HG02642 (cell line): ENCODE results near the gene DNAJB11.
A peak's percentile ranks its signal among the peaks of the same experiment; 100 is the strongest.
"Not testable (repeated sequence)": the region's sequence is repeated elsewhere in the genome, so short reads cannot be mapped to it uniquely, and the experiment has no call there.

Experiments used
- ATAC-seq: cut with Tn5 transposase; IDR thresholded peaks from one replicate; pipeline ENCODE4 v1.9.1; 2021; ENCODE audit warnings: mild to moderate bottlenecking; ENCODE audit not compliant: unreplicated experiment, poor library complexity

Gene DNAJB11

GRCh38 chr3:186549497-186549896 is 21.0 kb upstream of the DNAJB11 start:
- ATAC-seq, result no peak

GRCh38 chr3:186551387-186551786 is 19.1 kb upstream of the DNAJB11 start:
- ATAC-seq, result no peak

GRCh38 chr3:186552408-186553031 is 18.0 kb upstream of the DNAJB11 start:
- ATAC-seq, result no peak

GRCh38 chr3:186564586-186564985 is 5.9 kb upstream of the DNAJB11 start:
- ATAC-seq, result no peak

GRCh38 chr3:186566772-186567071 is 3.8 kb upstream of the DNAJB11 start:
- no peak for ATAC-seq

- peak; percentile 57 for ATAC-seq
Observed at GRCh38 chr3:186567072-186567921, 3.2 kb upstream of the DNAJB11 start, which contains the start of gene TBCCD1. TBCCD1 (minus strand) TSS chr3:186567339; CDS start chr3:186564329, 3,010 bp downstream.

GRCh38 chr3:186569361-186569760 is 1.2 kb upstream of the DNAJB11 start:
- ATAC-seq, result not testable (repeated sequence)

GRCh38 chr3:186569779-186570095 is 783 bp upstream of the DNAJB11 start:
- no peak for ATAC-seq

GRCh38 chr3:186570941-186571643 is 572 bp downstream of the DNAJB11 start:
- ATAC-seq, result no peak

- ATAC-seq, result no peak
Observed at GRCh38 chr3:186571644-186572013, 1.1 kb downstream of the DNAJB11 start.

- no peak for ATAC-seq
Observed at GRCh38 chr3:186577521-186577920, 7.0 kb downstream of the DNAJB11 start.

GRCh38 chr3:186580785-186581184 is 10.3 kb downstream of the DNAJB11 start:
- no peak for ATAC-seq

GRCh38 chr3:186582541-186582940 is 12.0 kb downstream of the DNAJB11 start:
- ATAC-seq, result no peak

GRCh38 chr3:186583831-186584230 is 13.3 kb downstream of the DNAJB11 start:
- ATAC-seq, result no peak

- ATAC-seq, result not testable (repeated sequence)
Observed at GRCh38 chr3:186586245-186586644, 15.7 kb downstream of the DNAJB11 start.

GRCh38 chr3:186587183-186587582 is 16.7 kb downstream of the DNAJB11 start:
- ATAC-seq, result no peak

GRCh38 chr3:186588632-186589031 is 18.1 kb downstream of the DNAJB11 start:
- no peak for ATAC-seq

- no peak for ATAC-seq
Observed at GRCh38 chr3:186589121-186589520, 18.6 kb downstream of the DNAJB11 start.

- ATAC-seq, result no peak
Observed at GRCh38 chr3:186589856-186590579, 19.5 kb downstream of the DNAJB11 start.

GRCh38 chr3:186590580-186591295 is 20.2 kb downstream of the DNAJB11 start:
- no peak for ATAC-seq
